ENCODE results near the gene GLIPR2. TPM values are rescaled to one million over a fixed set of nuclear protein-coding genes. Genes with fewer than 3 reads are reported as not detected.
"Not testable (repeated sequence)": the region's sequence is repeated elsewhere in the genome, so short reads cannot be mapped to it uniquely, and the experiment has no call there.

Gene GLIPR2
- total RNA-seq, 4 donors from 2014 or later: 3.2 to 8.8 (median 5.6) TPM

GRCh38 chr9:36158917-36159316, 22.4 kb downstream of the GLIPR2 start:
- DNase-seq (ENCODE audit: low spot score in 2 of 2): no peak
- Histone ChIP-seq H3K36me3 (no peaks in the 10 kb centered on the region), H3K4me1 (peaks cover 27% of the 10 kb centered on the region), H3K27ac (peak overlapping the region; percentile 65), H3K9me3 (no peaks in the 10 kb centered on the region), H3K4me3 (no peak overlapping the region), H3K27me3 (no peaks in the 10 kb centered on the region)
- TF ChIP-seq POLR2A (IDR thresholded peaks at IDR 0.05) (no peak), CTCF (IDR thresholded peaks at IDR 0.05) (no peak), EP300 (IDR thresholded peaks at IDR 0.05) (no peak), POLR2AphosphoS5 (IDR thresholded peaks at IDR 0.05) (no peak)
- 74% methylated on average over 7 of the region's 7 CpGs for WGBS

GRCh38 chr9:36159509-36159908, 23.0 kb downstream of the GLIPR2 start:
- not testable (repeated sequence) for H3K4me3 ChIP-seq; H3K27me3 ChIP-seq; DNase-seq (ENCODE audit: low spot score in 2 of 2); H3K36me3 ChIP-seq; H3K9me3 ChIP-seq
- H3K27ac ChIP-seq: peak overlapping the region; percentile 65
- WGBS: 95% methylated on average over 4 of the region's 4 CpGs
- H3K4me1 ChIP-seq: peaks cover 31% of the 10 kb centered on the region

- H3K4me3 ChIP-seq; H3K27me3 ChIP-seq; H3K9me3 ChIP-seq; H3K36me3 ChIP-seq; H3K27ac ChIP-seq; DNase-seq (ENCODE audit: low spot score in 2 of 2): not testable (repeated sequence)
- H3K4me1 ChIP-seq: peaks cover 30% of the 10 kb centered on the region
- WGBS: 85% methylated on average over 11 of the region's 11 CpGs
Measured at GRCh38 chr9:36160126-36160525, 23.6 kb downstream of the GLIPR2 start.

- no peaks in the 10 kb centered on the region for H3K36me3 ChIP-seq
- WGBS: 61% methylated on average over 2 of the region's 2 CpGs
- DNase-seq (ENCODE audit: low spot score in 2 of 2): no peak
- H3K9me3 ChIP-seq: no peaks in the 10 kb centered on the region
- H3K27me3 ChIP-seq: no peaks in the 10 kb centered on the region
- no peak overlapping the region for H3K27ac ChIP-seq
- H3K4me1 ChIP-seq: peaks cover 38% of the 10 kb centered on the region
- TF ChIP-seq POLR2AphosphoS5 (IDR thresholded peaks at IDR 0.05) (no peak), CTCF (IDR thresholded peaks at IDR 0.05) (no peak), POLR2A (IDR thresholded peaks at IDR 0.05) (no peak), EP300 (IDR thresholded peaks at IDR 0.05) (no peak)
- no peak overlapping the region for H3K4me3 ChIP-seq
Measured at GRCh38 chr9:36161187-36161586, 24.7 kb downstream of the GLIPR2 start.

- Histone ChIP-seq H3K4me1 (peaks cover 47% of the 10 kb centered on the region), H3K27me3 (no peaks in the 10 kb centered on the region), H3K36me3 (no peaks in the 10 kb centered on the region), H3K4me3 (no peak overlapping the region), H3K27ac (no peak overlapping the region), H3K9me3 (no peaks in the 10 kb centered on the region)
- 89% methylated on average over 17 of the region's 17 CpGs for WGBS
- TF ChIP-seq CTCF (IDR thresholded peaks at IDR 0.05) (no peak), POLR2AphosphoS5 (IDR thresholded peaks at IDR 0.05) (no peak), EP300 (IDR thresholded peaks at IDR 0.05) (no peak), POLR2A (IDR thresholded peaks at IDR 0.05) (no peak)
- no peak for DNase-seq (ENCODE audit: low spot score in 2 of 2)
Measured at GRCh38 chr9:36162211-36162738, 25.7 kb downstream of the GLIPR2 start.

- peak overlapping the region; percentile 70 for H3K27ac ChIP-seq
- DNase-seq (ENCODE audit: low spot score in 2 of 2): no peak
- H3K4me1 ChIP-seq: peaks cover 47% of the 10 kb centered on the region
- H3K4me3 ChIP-seq: no peak overlapping the region
- 53% methylated on average over 5 of the region's 9 CpGs for WGBS
- TF ChIP-seq EP300 (IDR thresholded peaks at IDR 0.05) (no peak), POLR2AphosphoS5 (IDR thresholded peaks at IDR 0.05) (no peak), POLR2A (IDR thresholded peaks at IDR 0.05) (no peak), CTCF (IDR thresholded peaks at IDR 0.05) (no peak)
- H3K9me3 ChIP-seq: no peaks in the 10 kb centered on the region
- H3K27me3 ChIP-seq: no peaks in the 10 kb centered on the region
- no peaks in the 10 kb centered on the region for H3K36me3 ChIP-seq
Measured at GRCh38 chr9:36163049-36163785, 26.7 kb downstream of the GLIPR2 start.
